ENCODE measurements around the gene TJP3.
A peak's percentile ranks its signal among the peaks of the same experiment; 100 is the strongest.

The TJP3 gene

DNA sequence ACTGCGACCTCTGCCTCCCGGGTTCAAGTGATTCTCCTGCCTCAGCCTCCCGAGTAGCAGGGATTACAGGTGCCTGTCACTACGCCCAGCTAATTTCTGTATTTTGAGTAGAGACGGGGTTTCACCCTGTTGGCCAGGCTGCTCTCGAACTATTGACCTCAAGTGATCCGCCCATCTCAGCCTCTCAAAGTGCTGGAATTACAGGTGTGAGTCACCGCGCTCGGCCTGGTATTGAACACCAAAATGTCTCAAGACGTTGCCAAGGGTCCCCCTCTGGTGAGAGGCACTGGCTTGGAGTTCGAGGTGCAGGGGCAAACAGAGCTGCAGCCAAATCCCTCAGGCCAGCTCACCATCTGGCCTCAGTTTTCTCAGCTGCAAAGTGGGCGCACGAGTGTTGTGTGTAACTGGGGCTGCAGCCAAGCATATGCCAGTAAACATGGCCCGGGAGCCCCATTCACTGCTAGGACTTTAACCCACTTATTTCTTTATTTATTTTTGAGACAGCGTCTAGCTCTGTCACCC lies 8.0 kb downstream of the TJP3 start:
- DNase-seq (ENCODE audit: low read depth), result no peak

DNA sequence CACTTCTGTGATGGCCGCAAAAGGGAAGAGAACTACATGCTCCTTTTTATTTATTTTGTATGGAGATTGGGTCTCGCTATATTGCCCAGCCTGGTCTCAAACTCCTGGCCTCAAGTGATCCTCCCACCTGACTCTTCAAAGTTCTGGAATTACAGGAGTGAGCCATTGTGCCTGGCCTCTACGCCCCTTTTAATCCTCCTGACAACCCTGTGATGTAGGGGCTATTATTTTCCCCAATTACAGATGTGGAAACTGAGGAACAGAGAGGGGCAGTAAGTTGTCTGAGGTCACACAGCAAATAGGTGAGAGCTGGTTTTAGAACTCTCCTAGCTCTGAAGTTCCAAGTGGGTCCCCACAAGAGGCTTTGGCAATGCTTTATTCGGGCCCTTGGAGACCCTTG lies 11.7 kb downstream of the TJP3 start:
- DNase-seq (ENCODE audit: low read depth), result no peak

DNA sequence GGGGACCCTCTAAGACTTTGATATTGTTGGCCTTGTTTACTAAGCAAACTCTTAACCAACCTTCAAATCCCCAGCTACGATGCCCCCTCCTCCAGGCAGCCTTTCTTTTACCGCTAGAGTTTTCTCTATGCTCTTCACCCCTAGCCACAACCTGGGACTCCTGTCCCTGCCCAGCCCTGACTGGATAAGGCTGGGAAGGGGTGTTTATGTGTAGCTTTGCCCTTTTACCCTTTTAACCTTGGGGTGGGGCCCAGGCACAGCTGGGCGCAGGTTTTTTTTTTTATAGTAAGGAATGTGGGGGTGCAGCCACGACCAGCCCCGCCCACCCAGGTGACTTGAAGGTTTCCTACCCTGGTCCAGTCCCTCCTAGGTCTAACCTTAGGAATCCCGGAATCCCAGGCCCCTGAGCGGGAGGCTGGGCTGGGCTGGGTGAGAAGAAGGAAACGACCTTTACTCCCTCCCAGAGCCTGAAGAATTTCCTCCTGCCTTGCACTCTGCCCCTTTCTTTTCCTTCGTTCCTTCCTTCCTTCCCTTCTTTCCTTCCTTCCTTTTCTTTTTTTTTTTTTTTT lies 12.2 kb downstream of the TJP3 start:
- DNase-seq (ENCODE audit: low read depth), result no peak

DNA sequence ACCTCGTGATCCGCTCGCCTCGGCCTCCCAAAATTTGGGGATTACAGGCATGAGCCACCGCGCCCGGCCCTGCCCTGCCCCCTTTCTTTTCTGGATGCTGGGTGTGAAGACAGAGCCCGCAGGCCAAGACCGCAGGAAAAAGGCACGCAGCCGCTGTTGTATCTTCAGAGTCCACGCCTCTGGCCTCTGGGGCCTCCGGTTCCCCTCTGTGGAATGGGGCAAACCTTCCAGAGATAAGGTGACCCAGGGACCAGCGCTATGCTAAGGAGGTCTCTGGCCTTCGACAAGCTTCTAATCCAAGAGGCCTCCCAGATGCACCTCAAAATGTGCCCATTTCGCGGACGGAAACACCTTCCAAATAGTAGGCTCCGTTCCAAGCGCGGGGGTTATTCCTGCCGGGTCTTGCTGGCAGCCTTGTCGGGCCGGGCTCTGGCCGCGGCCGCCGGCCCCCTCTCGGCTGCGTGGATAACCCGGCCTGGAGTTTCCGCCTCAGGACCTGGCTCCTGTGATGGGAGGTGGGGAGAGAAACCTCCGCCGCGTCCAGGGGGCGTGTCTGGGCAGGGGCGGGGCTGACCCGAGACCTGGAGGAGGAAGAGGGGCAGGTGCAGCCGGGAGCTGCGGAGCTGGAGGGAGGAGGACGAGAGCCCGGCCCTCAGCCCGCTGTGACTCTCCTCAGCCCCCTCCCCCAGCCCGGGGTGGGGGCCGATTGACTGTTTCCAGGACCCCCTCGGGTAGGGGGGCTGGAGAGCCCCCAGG lies 13.1 kb downstream of the TJP3 start:
- DNase-seq (ENCODE audit: low read depth), result peak; percentile 71

DNA sequence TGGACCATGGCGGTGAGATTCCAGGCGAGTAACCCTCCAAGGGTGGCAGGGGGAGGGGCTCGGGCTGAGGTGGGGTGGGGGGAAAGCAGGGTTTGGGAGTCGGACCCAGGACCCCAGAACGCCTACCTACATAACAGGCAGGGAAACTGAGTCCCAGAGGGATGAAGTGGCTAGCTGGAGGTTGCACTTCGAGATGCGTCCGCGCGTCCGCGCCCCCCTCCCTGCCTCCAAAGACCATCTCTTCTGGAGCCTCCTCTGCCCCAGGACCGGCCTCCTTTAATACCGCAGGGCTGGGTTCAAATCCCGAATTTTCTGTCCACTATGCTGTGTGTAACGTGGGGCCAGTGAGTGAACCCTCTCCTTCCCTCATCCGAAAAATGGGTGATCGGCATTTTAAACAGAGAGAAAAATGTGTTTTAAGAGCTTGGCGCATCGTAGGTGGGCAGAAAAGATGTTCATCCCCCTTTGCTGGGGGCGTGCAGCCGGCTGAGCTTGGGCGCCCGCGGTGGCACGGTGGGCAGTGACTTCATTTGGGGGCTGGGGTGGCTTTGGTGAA lies 13.8 kb downstream of the TJP3 start:
- no peak for DNase-seq (ENCODE audit: low read depth)

DNA sequence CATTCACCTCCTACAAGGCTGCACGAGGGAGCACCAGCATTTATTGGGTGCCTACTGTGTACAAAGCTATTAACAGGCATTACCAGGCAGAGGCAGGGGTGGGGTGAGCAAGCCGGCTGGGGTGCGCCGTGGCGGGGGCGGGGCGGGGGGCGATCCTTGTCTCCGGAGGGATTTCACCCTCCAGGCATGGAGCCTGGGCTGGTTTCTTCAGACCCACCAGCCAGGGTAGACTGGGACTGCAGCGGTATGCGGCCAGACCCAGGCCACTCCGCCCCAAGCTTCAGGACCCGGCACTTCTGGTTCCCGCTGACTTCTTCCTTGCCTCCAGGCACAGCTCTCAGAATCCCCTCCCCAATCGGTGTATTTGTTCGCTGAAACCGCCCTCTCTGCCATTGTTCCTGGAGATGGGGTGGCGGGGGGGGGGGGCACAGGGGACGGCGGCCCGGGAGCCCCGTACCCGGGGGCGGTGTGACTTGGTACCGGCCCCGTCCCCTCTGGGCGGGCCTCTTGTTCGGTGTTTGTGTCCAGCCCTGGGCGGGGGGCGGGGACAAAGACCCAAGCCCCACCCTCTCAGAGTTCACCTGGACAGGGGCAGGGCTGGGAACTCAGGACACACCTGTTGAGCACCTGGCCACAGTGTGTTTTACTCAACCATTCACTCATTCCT lies 14.4 kb downstream of the TJP3 start:
- no peak for DNase-seq (ENCODE audit: low read depth)

- DNase-seq (ENCODE audit: low read depth), result no peak
These were observed 14.9 kb downstream of the TJP3 start for GRCh38 chr19:3723110-3723488.

DNA sequence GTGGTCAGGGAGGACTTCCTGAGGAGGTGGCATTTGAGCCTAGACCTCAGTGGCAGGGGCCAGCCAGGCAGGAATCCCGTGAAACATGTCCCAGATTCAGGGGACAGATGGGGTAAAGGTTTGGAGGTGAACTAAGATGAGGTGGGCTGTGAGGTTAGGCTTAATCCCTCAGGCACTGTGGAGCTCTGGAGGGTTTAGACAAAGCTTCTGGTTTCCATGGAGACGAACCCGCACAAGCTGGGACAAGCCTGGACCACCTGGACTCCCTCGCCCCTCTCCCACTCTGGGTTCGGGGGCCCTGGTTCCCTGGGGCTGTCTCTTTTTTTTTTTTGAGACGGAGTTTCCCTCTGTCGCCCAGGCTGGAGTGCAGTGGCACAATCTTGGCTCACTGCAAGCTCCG lies 15.7 kb downstream of the TJP3 start:
- DNase-seq (ENCODE audit: low read depth), result no peak

- DNase-seq (ENCODE audit: low read depth), result no peak
These were observed 16.9 kb downstream of the TJP3 start for GRCh38 chr19:3725121-3725520.

DNA sequence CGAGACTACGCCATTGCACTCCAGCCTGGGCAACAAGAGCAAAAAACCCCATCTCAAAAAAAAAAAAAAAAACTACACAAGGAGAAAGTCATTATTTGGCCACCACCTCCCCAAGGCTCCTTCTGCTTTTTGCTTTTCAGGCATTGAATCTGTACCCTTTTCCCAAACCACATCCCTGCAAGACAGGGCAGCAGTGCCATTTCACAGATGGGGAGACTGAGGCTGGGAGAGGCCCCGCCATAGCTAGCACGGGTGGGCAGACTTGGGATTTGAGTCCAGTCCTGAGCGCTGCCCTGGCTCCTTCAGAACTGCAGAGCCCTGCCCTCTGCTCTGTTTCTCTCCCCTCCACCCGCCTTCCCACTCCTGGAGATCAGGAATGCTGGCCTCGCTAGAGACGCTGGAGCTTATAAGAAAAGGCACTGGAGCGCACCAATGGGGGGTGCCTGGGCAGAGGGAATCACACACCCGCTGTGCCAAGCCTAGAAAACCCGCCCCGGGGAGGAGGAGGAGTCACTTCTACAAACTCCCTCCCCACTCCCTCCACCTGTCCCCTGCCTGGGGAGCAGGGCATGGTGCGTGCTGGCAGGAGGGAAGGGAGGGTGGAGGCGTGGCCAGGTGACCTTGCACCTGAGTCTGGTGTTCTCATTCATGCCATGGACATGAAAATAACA lies 17.6 kb downstream of the TJP3 start:
- no peak for DNase-seq (ENCODE audit: low read depth)

GRCh38 chr19:3730457-3730958 lies 22.3 kb downstream of the TJP3 start:
- no peak for DNase-seq (ENCODE audit: low read depth)

DNA sequence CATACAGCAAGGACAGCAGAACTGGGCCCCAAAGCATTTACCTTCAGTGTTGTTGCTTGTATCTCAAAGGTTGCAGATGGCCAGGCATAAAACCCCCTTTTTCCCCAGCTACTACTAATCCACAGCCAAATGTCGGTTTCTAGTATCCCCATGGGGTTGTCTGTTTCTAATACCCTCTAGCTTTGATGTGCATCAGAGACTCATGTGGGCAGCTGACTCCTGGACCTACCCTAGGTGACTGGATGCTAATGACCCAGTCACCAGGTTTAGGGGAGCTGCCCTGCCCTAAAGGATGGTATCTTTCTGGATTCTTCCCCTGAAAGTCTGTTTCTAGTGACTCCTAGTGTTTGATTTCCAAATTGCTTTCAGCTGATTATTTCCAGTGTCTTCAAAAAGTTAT lies 23.9 kb downstream of the TJP3 start:
- no peak for DNase-seq (ENCODE audit: low read depth)

DNA sequence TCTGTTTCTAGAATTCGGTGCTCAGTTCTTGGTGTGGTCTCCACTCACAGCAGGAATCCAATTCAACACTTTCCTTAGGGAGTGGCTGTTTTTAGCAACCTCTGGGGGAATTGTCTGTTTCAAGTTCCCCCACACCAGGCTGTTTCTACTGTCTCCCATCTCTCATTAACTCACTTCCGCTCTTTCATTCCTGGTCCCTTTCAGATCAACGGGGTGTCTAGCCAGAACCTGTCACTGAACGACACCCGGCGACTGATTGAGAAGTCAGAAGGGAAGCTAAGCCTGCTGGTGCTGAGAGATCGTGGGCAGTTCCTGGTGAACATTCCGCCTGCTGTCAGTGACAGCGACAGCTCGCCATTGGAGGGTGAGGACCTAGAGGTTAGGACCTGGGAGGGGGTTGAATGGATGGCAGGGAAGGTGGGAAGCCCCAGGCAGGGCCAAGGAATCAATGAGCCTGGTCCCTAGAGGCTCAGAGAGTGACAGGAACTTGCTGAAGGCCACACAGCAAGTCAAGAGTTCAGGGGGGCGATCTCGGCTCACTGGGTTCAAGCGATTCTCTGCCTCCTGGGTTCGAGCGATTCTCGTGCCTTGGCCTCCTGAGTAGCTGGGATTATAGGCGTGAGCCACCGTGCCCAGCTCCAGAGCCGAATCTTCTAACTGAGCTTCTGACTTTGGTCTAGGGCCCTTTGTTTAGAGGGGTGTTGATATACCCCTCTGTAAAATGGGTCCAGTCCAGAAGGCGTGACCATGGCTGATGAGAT lies 25.5 kb downstream of the TJP3 start:
- DNase-seq (ENCODE audit: low read depth), result no peak

- DNase-seq (ENCODE audit: low read depth), result no peak
These were observed 26.1 kb downstream of the TJP3 start for GRCh38 chr19:3734310-3734600.

GRCh38 chr19:3736106-3736724 lies 28.0 kb downstream of the TJP3 start:
- DNase-seq (ENCODE audit: low read depth), result no peak

GRCh38 chr19:3737487-3738205 lies 29.5 kb downstream of the TJP3 start:
- DNase-seq (ENCODE audit: low read depth), result no peak

DNA sequence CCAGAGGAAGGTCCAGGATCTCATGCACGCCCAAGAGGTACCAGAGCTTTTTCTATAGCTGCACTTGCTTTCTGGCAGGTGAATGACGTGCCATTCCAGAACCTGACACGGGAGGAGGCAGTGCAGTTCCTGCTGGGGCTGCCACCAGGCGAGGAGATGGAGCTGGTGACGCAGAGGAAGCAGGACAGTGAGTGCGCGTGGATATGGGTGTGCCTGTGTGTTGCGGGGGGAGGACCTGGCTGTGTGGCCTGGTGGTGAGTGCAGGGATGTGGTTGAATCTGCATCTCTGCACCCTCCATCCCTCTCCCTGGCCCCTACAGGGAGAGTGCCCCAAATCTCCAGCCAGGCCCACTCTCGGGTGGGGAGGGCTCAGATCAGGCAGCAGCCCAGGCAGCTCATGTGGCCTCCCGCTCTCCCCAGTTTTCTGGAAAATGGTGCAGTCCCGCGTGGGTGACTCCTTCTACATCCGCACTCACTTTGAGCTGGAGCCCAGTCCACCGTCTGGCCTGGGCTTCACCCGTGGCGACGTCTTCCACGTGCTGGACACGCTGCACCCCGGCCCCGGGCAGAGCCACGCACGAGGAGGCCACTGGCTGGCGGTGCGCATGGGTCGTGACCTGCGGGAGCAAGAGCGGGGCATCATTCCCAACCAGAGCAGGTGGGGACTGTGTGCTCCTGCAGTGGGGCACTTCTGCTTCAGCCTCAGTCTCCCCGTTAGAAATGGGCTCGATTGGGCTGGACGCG lies 30.5 kb downstream of the TJP3 start:
- no peak for DNase-seq (ENCODE audit: low read depth)

DNA sequence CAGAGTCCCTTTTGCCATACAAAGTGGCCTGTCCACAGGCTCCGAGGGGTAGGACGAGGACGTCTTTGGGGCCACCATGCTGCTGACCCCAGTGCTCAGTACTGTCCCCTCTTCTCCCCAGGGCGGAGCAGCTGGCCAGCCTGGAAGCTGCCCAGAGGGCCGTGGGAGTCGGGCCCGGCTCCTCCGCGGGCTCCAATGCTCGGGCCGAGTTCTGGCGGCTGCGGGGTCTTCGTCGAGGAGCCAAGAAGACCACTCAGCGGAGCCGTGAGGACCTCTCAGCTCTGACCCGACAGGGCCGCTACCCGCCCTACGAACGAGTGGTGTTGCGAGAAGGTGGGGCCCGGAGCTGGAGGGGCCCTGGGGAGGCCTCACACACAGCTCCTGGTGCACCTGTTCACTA lies 32.2 kb downstream of the TJP3 start:
- DNase-seq (ENCODE audit: low read depth), result no peak

- DNase-seq (ENCODE audit: low read depth), result no peak
These were observed 35.3 kb downstream of the TJP3 start for GRCh38 chr19:3743486-3743885.
